Endodermal cell (in vitro differentiated cells): ENCODE data around the gene DBNDD1. TPM values are rescaled to one million over a fixed set of nuclear protein-coding genes. Genes with fewer than 3 reads are reported as not detected.

Source experiments
- DNase-seq: peaks from one replicate; pipeline ENCODE4 v3.0.0-alpha.2; 2017
- H3K27ac ChIP-seq: 2 replicates; pipeline ENCODE4 v1.5.1; 2013; ENCODE audit warnings: mild to moderate bottlenecking, low read depth, low read length, moderate library complexity
- H3K27me3 ChIP-seq: 2 replicates; pipeline ENCODE4 v1.6.1; 2013; ENCODE audit warnings: mild to moderate bottlenecking, low read length, moderate library complexity; ENCODE audit not compliant: insufficient read depth, control insufficient read depth, poor library complexity, severe bottlenecking
- H3K36me3 ChIP-seq: 2 replicates; pipeline ENCODE4 v1.7.0; 2013; ENCODE audit warnings: mild to moderate bottlenecking, low read length, moderate library complexity; ENCODE audit not compliant: control insufficient read depth, insufficient read depth
- H3K4me1 ChIP-seq: one replicate; pipeline ENCODE4 v1.7.0; 2013; ENCODE audit warnings: low read length; ENCODE audit not compliant: control insufficient read depth, insufficient read depth
- H3K4me3 ChIP-seq: 2 replicates; pipeline ENCODE4 v1.5.1; 2013; ENCODE audit warnings: mild to moderate bottlenecking, low read length, moderate library complexity
- H3K9ac ChIP-seq: 2 replicates; pipeline ENCODE4 v1.6.1; 2013; ENCODE audit warnings: mild to moderate bottlenecking, low read length, moderate library complexity; ENCODE audit not compliant: poor library complexity, severe bottlenecking; ENCODE audit errors: extremely low read depth
- H3K9me3 ChIP-seq: 2 replicates; pipeline ENCODE4 v1.6.1; 2013; ENCODE audit warnings: mild to moderate bottlenecking, low read length, moderate library complexity; ENCODE audit not compliant: control insufficient read depth
- H3K27ac Mint-ChIP-seq: 2 replicates; pipeline ENCODE4 v1.8.0; 2020; ENCODE audit warnings: mixed read lengths
- H3K27me3 Mint-ChIP-seq: 2 replicates; pipeline ENCODE4 v1.8.0; 2021; ENCODE audit warnings: mild to moderate bottlenecking, mixed read lengths; ENCODE audit not compliant: insufficient read depth
- H3K36me3 Mint-ChIP-seq: 2 replicates; pipeline ENCODE4 v1.8.0; 2020; ENCODE audit warnings: low read depth, mixed read lengths
- H3K4me1 Mint-ChIP-seq: 2 replicates; pipeline ENCODE4 v1.8.0; 2020; ENCODE audit warnings: mixed read lengths
- H3K4me3 Mint-ChIP-seq: 2 replicates; pipeline ENCODE4 v1.8.0; 2020; ENCODE audit warnings: mild to moderate bottlenecking, moderate library complexity, mixed read lengths
- H3K9me3 Mint-ChIP-seq: 2 replicates; pipeline ENCODE4 v1.8.0; 2020; ENCODE audit warnings: mild to moderate bottlenecking, mixed read lengths
- CTCF ChIP-seq: fragments of 200-600 bp; sonication (generic); conservative IDR thresholded peaks from 2 replicates; pipeline ENCODE4 v1.5.0; 2021; ENCODE audit warnings: antibody characterized with exemption, mild to moderate bottlenecking
- WGBS, 2 experiments: methylation state at CpG; one replicate each; pipeline versions ENCODE4 v1.1.5 to v1.1.7; 2013; ENCODE audit warnings: missing lambda C conversion rate in 2 of 2, mixed read lengths in 1 of 2; ENCODE audit not compliant: insufficient coverage in 1 of 2, insufficient read length in 1 of 2; 5-methylcytosine and 5-hydroxymethylcytosine counted together
- total RNA-seq, 2 donors: library from RNA; stranded (reverse); fragmentation: NEBNext Ultra II Directional in 1 of 2; extraction: Animal tissue kit (Norgen Biotek cat#: 25700) in 1 of 2; gene quantifications; 2 replicates in 1 of 2; 3 replicates in 1 of 2; pipeline ENCODE4 v1.2.1, GENCODE V29; 2021

The DBNDD1 gene
- total RNA-seq, 2 donors from 2014 or later: 31.5 to 32.5 TPM

- H3K27ac ChIP-seq: peak overlapping the region; percentile 1
- H3K9ac ChIP-seq: peak overlapping the region; percentile 62
- Mint-ChIP-seq H3K36me3 (no peaks in the 10 kb centered on the region), H3K27ac (no peak overlapping the region), H3K4me3 (peak overlapping the region; percentile 67), H3K27me3 (no peaks in the 10 kb centered on the region), H3K4me1 (peaks cover 21% of the 10 kb centered on the region), H3K9me3 (no peaks in the 10 kb centered on the region)
- no peaks in the 10 kb centered on the region for H3K9me3 ChIP-seq
- peak overlapping the region; percentile 88 for H3K4me3 ChIP-seq
- DNase-seq: no peak
- WGBS, 2 experiments: 68 to 81% methylated on average over 5 to 7 of the region's 7 CpGs
- H3K27me3 ChIP-seq: no peaks in the 10 kb centered on the region
- no peak for TF ChIP-seq CTCF
- H3K36me3 ChIP-seq: no peaks in the 10 kb centered on the region
- peaks cover 8% of the 10 kb centered on the region for H3K4me1 ChIP-seq
Measured at GRCh38 chr16:90023078-90023447, 3.8 kb upstream of the DBNDD1 start.

- H3K27me3 ChIP-seq: no peaks in the 10 kb centered on the region
- peaks cover 8% of the 10 kb centered on the region for H3K4me1 ChIP-seq
- WGBS, 2 experiments: 24 to 37% methylated on average over 22 to 57 of the region's 57 CpGs
- no peaks in the 10 kb centered on the region for H3K27me3 Mint-ChIP-seq
- peak overlapping the region; percentile 62 for H3K9ac ChIP-seq
- H3K4me3 Mint-ChIP-seq: peak overlapping the region; percentile 67
- DNase-seq: peak; percentile 75
- H3K36me3 ChIP-seq: no peaks in the 10 kb centered on the region
- peak overlapping the region; percentile 88 for H3K4me3 ChIP-seq
- no peaks in the 10 kb centered on the region for H3K36me3 Mint-ChIP-seq
- TF ChIP-seq CTCF: no peak
- peak overlapping the region; percentile 57 for H3K27ac ChIP-seq
- peaks cover 21% of the 10 kb centered on the region for H3K4me1 Mint-ChIP-seq
- no peaks in the 10 kb centered on the region for H3K9me3 Mint-ChIP-seq
- H3K9me3 ChIP-seq: no peaks in the 10 kb centered on the region
- peak overlapping the region; percentile 54 for H3K27ac Mint-ChIP-seq
Measured at GRCh38 chr16:90022209-90023077, 3.2 kb upstream of the DBNDD1 start.

- peak overlapping the region; percentile 61 for H3K27ac ChIP-seq
- no peak for DNase-seq
Measured at GRCh38 chr16:90020838-90021382, 1.7 kb upstream of the DBNDD1 start.

More at GRCh38 chr16:90020838-90021382, 1.7 kb upstream of the DBNDD1 start:
- no peak for TF ChIP-seq CTCF
- Histone ChIP-seq H3K4me3 (peak overlapping the region; percentile 78), H3K9me3 (no peaks in the 10 kb centered on the region), H3K36me3 (no peaks in the 10 kb centered on the region), H3K27me3 (no peaks in the 10 kb centered on the region), H3K9ac (no peak overlapping the region), H3K4me1 (peaks cover 8% of the 10 kb centered on the region)
- Mint-ChIP-seq H3K27ac (peak overlapping the region; percentile 82), H3K4me1 (peaks cover 21% of the 10 kb centered on the region), H3K9me3 (no peaks in the 10 kb centered on the region), H3K27me3 (no peaks in the 10 kb centered on the region), H3K4me3 (peak overlapping the region; percentile 72), H3K36me3 (no peaks in the 10 kb centered on the region)
- 80% methylated on average over 2 of the region's 2 CpGs; no CpG with 5 or more reads in 1 of the 2 experiments for WGBS, 2 experiments
